LHCN-M2 (cell line): ENCODE data around the gene PNPLA8. TPM values are rescaled to one million over a fixed set of nuclear protein-coding genes. Genes with fewer than 3 reads are reported as not detected.
"Not testable (repeated sequence)": the region's sequence is repeated elsewhere in the genome, so short reads cannot be mapped to it uniquely, and the experiment has no call there.

ENCODE experiments used
- DNase-seq: peaks from one replicate; pipeline ENCODE4 v3.0.0-alpha.2; 2012; ENCODE audit warnings: low read depth
- total RNA-seq: library from RNA; depleted of rRNA; stranded (reverse); fragments of >200 nt; gene quantifications from 2 replicates; pipeline ENCODE4 v1.2.3, GENCODE V29; 2014

The PNPLA8 gene
- total RNA-seq, 1 experiment from 2014 or later, result 44.5 TPM

GRCh38 chr7:108533712-108534111, 7.8 kb upstream of the PNPLA8 start:
- no peak for DNase-seq

- DNase-seq, result no peak
Measured at GRCh38 chr7:108529341-108529740, 3.4 kb upstream of the PNPLA8 start.

GRCh38 chr7:108528183-108528712, 2.3 kb upstream of the PNPLA8 start:
- no peak for DNase-seq

- DNase-seq, result no peak
Measured at GRCh38 chr7:108526768-108527017, 758 bp upstream of the PNPLA8 start.

GRCh38 chr7:108525327-108525984, 479 bp downstream of the PNPLA8 start:
- peak; percentile 73 for DNase-seq

- no peak for DNase-seq
Measured at GRCh38 chr7:108522780-108523179, 3.2 kb downstream of the PNPLA8 start.

GRCh38 chr7:108517951-108518350, 8.0 kb downstream of the PNPLA8 start:
- DNase-seq, result no peak

- no peak for DNase-seq
Measured at GRCh38 chr7:108515630-108516029, 10.3 kb downstream of the PNPLA8 start.

- DNase-seq, result peak; percentile 26
Measured at GRCh38 chr7:108515013-108515412, 10.9 kb downstream of the PNPLA8 start.

GRCh38 chr7:108511939-108512338, 14.0 kb downstream of the PNPLA8 start:
- no peak for DNase-seq

- DNase-seq, result not testable (repeated sequence)
Measured at GRCh38 chr7:108504576-108504975, 21.4 kb downstream of the PNPLA8 start.

GRCh38 chr7:108503112-108504026, 22.6 kb downstream of the PNPLA8 start:
- DNase-seq, result peak; percentile 79

- no peak for DNase-seq
Measured at GRCh38 chr7:108499566-108499965, 26.4 kb downstream of the PNPLA8 start.

GRCh38 chr7:108498481-108498880, 27.5 kb downstream of the PNPLA8 start:
- DNase-seq, result no peak

- peak; percentile 59 for DNase-seq
Measured at GRCh38 chr7:108497082-108497725, 28.7 kb downstream of the PNPLA8 start.

- DNase-seq, result peak; percentile 14
Measured at GRCh38 chr7:108492742-108493141, 33.2 kb downstream of the PNPLA8 start.

- DNase-seq, result no peak
Measured at GRCh38 chr7:108488768-108489538, 37.0 kb downstream of the PNPLA8 start.

- DNase-seq, result no peak
Measured at GRCh38 chr7:108487646-108488045, 38.3 kb downstream of the PNPLA8 start.

GRCh38 chr7:108486291-108486966, 39.5 kb downstream of the PNPLA8 start:
- DNase-seq, result peak; percentile 22

GRCh38 chr7:108484137-108484536, 41.8 kb downstream of the PNPLA8 start:
- DNase-seq, result no peak

- no peak for DNase-seq
Measured at GRCh38 chr7:108480311-108480710, 45.6 kb downstream of the PNPLA8 start.
